HG03139 (cell line): ENCODE results near the gene PSMG4.

ENCODE experiments used
- ATAC-seq: cut with Tn5 transposase; IDR thresholded peaks from one replicate; pipeline ENCODE4 v1.9.1; 2021; ENCODE audit not compliant: unreplicated experiment

Gene PSMG4

DNA sequence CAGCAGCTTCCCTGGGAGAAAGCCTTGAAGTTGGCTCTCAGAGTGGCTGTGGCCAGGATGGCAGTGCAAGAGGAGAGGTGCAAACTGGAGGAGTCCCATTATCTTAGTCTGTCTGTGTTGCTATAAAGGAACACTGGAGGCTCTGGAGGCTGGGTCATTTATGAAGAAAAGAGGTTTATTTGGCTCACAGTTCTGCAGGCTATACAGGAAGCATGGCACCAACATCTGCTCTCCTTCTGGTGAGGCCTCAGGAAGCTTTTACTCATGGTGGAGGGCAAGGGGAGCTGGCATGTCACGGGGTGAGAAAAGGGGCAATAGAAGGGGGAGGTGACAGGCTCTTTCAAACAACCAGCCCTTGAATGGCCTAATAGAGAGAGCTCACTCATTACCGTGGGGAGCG, 47.1 kb downstream of the PSMG4 start:
- no peak for ATAC-seq

DNA sequence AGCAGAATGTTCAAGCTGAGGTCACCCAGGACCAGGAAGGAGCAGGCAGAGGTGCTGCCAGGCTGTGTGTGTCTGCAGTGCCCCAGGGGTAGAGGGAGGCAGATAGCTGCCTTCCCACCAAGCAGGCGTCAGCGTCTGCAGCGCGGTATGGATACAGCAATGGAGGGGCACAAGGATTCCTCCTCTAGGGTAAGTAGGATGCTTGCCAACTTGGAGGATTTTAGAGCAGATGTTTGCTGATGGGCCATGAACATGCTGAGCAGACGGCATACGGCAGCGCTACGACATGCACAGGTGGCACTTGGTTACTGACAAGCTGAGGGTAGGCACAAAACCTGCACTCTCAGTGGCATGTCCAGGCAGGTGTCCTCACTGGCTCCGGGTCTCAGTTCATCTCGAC, 48.1 kb downstream of the PSMG4 start:
- no peak for ATAC-seq

DNA sequence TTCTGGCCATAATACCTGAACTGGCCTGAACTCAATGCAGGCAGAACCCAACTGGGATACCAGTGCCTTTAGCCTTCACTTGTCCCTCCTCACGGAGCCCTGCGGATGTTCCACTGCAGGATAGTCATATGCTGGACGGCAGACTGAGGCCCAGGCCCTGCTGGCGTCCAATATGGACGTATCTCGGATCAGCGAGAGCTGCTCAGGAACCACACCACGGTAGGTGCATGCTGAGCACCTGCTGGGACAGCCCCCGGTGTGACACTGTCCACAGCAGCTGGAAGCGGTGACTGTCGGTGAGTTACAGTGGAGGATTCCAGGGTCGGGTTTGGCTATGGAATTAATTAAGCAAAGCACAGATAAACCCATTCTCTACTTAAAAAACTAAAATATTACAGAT, 48.7 kb downstream of the PSMG4 start:
- no peak for ATAC-seq

DNA sequence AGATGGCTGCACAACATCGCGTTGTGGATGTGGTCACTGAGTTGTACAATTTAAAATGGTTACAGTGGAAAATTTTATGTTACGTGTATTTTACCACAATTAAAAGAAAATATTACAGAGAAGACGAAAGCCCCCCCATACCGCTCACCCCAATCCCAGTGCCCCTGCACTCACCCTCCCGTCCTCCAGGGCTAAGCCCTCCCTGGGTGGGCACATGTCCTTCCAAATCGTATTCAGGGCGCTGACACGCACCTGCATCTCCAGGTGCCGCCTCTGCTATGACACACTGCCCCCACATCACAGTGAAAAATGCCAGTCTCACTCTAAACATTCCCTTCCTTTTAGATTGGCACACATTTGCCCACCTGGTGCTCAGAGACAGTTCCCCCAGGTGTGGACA, 49.4 kb downstream of the PSMG4 start:
- ATAC-seq: no peak

DNA sequence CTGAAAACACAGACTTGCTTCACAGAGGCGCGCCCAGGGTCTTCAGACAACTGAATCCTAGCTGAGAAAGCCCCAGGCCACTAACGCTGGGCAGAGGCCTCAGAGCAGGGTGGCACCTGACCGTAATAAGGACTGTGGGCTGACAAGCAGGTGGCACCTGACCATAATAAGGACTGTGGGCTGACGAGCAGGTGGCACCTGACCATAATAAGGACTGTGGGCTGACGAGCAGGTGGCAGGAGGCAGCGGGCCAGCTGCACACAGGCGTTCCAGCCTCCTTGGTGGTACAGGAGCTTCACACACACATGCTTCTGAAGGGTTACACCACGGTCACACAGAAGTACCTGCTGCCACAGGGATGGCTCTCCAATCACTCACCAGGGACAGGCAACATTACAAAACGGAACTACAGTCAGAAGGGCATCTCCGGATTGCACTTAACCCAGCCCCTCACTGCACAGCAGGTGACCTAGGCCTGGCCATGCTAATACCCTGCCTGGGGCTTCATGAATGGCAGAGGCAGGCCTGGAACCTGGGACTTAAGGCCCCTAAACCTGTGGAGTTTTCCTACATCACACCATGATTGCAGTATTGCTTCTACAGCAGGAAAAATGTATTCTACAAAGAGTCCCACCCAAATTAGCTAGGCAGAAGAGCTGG, 50.8 kb downstream of the PSMG4 start:
- ATAC-seq: no peak

DNA sequence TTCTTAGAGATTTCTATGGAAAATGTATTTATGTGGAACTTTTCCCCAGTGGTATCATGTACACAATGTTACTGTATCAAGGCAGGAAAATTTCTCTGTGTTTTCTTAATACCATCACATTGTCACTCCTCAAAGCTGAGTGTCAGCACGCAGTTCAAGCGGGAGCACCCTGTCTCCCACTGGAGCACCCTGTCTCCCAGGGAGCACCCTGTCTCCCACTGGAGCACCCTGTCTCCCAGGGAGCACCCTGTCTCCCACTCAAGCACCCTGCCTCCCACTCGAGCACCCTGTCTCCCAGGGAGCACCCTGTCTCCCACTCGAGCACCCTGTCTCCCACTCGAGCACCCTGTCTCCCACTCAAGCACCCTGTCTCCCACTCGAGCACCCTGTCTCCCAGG, 51.3 kb downstream of the PSMG4 start:
- no peak for ATAC-seq

DNA sequence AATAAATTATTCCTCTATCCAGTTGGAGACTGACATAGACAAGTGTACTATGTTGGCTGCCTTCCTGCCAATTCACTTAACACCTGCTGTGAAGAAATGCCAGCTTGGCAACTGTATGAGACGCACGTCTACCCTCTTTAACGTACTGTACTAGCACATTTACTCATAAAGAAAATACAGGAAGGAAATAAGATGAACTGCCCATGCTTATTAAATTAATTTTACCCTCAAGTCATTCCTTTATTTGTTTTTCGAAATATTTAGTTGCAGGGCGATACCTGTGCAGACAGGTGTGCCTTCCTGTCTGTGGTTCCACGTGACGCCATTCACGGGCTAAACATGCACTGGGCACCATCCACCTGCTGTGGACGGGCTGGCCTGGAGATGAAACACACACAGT, 52.0 kb downstream of the PSMG4 start:
- no peak for ATAC-seq

DNA sequence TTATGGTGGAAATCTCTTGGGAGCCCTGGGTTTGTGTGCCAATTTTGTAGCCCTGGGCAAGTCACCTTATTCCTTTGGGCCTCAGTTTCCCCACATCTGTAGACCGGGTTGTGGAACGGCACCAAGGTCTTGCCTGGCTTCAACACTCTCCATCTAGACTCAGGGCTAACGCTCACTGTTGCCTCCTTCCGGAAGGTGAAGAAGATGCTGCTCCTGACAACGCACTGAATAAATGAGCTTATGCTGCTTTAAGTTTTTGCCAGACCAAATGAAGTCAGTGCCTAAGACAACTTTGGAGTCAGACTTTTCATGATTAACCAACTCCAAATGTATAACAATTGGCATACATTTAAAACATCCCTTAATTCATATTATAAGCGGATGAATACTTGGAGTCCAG, 53.1 kb downstream of the PSMG4 start:
- ATAC-seq: no peak

DNA sequence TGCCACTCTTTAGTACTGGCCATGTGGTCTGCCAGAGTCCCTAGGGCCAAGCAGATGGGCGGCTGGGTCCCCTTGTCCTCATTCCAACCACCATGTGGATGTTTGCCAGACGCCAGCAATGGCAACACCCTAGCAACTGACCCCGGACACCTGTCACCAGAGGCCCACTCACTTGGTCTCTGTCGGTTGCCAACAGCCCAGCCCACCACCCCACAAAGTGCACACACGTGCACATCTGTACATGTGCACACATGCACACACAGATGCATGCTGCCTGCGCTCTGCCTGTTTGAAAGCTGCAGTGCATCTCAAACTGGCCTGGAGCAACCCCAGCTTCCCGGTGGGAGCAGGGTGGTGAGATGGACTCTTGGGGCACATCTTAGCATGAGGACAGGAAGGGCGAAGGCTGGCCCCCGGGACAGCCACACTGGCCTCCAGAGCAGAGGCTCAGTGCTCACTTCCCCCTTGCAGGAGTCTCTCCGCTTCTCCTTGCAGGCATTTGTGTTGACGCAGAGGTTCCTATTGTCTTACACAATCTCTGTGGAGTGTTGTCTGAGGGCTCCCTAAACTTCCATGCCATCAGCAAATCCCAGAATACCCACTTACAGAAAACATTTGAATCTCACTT, 54.0 kb downstream of the PSMG4 start:
- ATAC-seq: no peak

DNA sequence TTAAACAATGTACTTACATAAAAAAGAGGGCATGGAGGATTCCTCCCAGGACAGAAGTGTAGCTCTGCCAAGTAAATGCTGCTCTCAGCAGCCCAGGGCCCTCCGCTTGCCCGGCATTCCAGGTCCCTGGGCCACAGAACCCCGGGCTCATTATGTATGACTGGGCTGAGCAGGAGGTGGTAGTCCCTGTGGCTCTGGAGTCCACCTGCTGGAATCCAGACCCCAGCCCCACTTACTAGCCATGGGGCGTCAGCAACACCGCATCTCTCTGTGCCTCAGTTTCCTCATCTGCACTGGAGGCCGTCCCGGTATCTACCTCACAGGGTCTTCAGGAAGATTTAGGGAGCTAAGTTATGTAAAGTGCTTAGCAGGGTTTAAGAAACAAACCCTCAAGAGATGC, 55.4 kb downstream of the PSMG4 start:
- ATAC-seq: no peak

DNA sequence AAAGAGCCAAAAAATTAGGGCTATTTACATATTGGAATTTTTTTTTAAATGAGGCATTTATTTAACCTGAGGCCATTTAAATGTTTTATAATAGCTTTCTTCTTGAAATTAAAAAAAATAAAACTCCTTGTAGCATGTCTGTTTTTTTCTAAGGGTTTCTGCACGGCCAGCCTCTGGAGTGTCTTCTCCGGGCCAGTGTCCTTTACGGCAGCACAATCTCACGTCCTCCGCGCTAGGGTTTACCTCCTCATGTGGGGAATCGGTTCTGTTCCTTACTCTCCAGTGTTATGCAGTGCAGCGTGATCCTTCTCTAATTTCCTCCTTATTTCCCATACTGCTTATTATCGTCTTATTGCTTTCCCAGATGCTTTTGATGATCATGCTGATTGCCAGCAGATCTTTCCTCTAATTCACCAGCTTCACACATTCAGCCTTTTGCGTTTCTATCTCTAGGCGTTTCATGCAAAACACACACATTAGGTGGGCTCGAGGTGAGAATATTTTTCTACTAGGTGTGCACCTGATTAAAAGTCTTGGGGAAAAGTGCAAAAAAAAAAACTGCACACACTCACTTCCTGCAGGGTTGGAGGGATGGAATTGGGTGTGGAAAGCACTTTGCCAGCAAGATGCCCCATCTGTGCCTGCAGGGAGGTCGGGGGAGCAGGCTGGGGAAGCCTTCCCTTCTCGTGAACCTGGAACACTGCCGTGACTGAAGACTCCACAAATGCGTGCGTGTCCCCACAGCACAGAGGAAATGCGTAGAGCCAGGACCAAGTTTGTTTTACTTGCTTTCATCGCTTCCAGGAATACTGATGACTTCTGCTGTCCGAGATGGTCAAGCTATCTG, 56.1 kb downstream of the PSMG4 start:
- ATAC-seq: no peak

DNA sequence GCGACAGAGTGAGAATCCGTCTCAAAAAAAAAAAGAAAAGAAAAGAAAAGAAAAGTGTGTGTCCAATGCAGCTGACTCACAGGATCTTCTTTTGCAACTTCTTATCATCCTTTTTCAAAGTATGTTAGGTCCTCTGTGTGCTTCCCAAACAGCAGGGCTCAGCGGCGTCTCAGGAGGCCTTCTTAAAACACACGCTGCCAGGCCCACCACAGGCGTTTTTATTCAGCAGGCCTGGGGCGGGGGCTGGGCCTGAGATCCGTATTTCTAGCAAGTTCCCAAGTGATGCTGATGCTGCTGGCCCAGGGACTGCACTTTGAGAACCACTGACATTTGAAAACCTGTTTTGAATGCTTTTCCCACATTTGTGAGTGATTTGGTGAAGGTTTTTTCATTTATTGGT, 57.1 kb downstream of the PSMG4 start:
- no peak for ATAC-seq

DNA sequence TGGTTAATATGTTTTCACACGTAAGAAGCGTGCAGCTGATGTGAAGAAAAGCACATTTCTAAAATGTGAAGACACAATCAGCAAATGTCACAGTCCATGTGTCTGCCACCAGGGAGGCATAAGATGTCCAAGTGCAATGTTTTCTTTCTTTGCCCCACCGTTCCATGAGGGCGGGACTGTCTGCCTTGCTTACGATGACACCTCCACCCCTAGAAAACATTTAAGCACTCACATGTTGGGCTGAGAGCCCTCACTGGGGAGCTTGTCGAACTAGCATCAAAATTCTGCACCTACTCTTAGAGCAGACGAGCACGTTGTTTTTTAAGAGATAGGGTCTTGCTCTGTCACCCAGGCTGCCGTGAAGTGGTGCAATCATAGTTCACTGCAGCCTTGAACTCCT, 57.6 kb downstream of the PSMG4 start:
- ATAC-seq: no peak

DNA sequence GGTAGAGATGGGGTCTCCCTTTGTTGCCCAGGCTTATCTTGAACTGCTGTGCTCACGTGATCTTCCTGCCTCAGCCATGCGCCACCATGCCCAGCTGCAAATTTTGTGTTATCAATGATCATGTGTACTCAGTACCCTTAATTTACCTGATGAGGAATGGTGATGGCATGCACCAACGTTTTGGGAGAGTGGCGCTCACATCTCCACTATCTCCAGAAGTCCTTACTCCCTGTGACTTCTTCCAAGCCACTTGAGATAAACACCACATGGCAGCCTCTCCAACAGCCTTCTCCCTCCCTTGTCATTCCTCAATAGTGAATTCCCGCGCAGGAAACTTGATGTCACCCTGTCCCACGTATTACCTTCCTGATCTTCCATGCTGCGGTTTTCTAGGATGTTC, 58.1 kb downstream of the PSMG4 start:
- ATAC-seq: no peak
